T-helper 2 cell treated with Interferon-gamma antibody and Interleukin-4, amounts not matched to agents 5 μg/mL and 100 μg/mL, for 36 hours (primary cell): Measurements from ENCODE around the gene CYSLTR1.

Experiments
- DNase-seq: peaks from one replicate; pipeline ENCODE4 v3.0.0; 2021; ENCODE audit warnings: low spot score
- H3K27ac Mint-ChIP-seq: one replicate; pipeline ENCODE4 v1.8.0; 2021; ENCODE audit warnings: mild to moderate bottlenecking, mixed read lengths
- H3K27me3 Mint-ChIP-seq: one replicate; pipeline ENCODE4 v1.8.0; 2021; ENCODE audit warnings: low read depth, mixed read lengths
- H3K36me3 Mint-ChIP-seq: one replicate; pipeline ENCODE4 v1.8.0; 2021; ENCODE audit warnings: low read depth, mixed read lengths
- H3K4me1 Mint-ChIP-seq: one replicate; pipeline ENCODE4 v1.8.0; 2021; ENCODE audit warnings: low read depth, mixed read lengths
- H3K4me3 Mint-ChIP-seq: one replicate; pipeline ENCODE4 v1.8.0; 2022; ENCODE audit warnings: mild to moderate bottlenecking, moderate library complexity, mixed read lengths
- H3K9me3 Mint-ChIP-seq: one replicate; pipeline ENCODE4 v1.8.0; 2021; ENCODE audit warnings: mixed read lengths

The CYSLTR1 gene

DNA sequence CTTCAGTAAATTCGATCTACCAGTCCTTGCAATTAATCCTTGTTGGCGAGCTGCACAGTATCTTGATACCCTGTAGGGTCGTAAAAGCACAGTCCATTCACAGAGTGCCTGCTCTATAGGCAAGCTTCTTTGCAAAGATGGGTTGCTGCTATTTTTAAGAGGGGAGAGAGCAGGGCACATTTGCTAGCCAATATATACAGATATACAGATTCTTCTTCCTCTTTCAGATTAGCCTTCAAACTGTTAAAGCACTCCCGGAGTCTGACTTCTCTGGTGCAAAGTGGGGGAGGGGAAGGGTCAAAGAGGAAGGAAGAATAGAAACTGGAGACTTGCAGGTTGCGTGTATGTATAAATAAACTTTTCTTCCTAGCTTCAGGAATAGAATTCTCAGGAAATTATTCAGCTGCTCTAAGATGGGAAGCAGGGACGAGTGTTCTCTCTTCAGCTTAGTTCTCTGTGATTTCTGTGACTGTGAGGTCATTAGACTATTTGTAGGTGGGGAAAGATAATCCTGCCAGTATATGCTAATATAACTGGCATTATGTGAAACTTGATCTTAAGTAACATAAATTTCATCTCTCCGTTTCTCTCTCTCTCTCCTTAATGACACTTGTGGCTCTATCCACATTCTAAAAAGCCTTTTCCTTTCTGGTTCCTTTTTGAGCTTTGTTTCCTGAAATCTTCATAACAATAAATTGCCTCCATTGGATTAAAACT lies at the start of gene CYSLTR1:
CYSLTR1 (minus strand) TSS at position 242 of the 717 bp plus-strand sequence. CDS start 53,865 bp downstream, outside the sequence.
- peaks cover 17% of the 10 kb centered on the region for H3K36me3 Mint-ChIP-seq
- H3K27ac Mint-ChIP-seq = peak within 1 kb of the TSS; percentile 72
- no peak for DNase-seq
- peaks cover 52% of the 10 kb centered on the region for H3K4me1 Mint-ChIP-seq
- H3K9me3 Mint-ChIP-seq = no peaks in the 10 kb centered on the region
- H3K27me3 Mint-ChIP-seq = no peaks in the 10 kb centered on the region
- H3K4me3 Mint-ChIP-seq = peak within 1 kb of the TSS; percentile 88

GRCh38 chrX:78377186-78377585 lies 49.8 kb upstream of the CYSLTR1 start:
- Mint-ChIP-seq H3K36me3 (peaks cover 18% of the 10 kb centered on the region), H3K9me3 (peaks cover 21% of the 10 kb centered on the region), H3K27ac (no peak overlapping the region), H3K4me1 (peaks cover 27% of the 10 kb centered on the region), H3K4me3 (no peak overlapping the region), H3K27me3 (no peaks in the 10 kb centered on the region)
- DNase-seq = no peak

GRCh38 chrX:78375894-78376293 lies 48.5 kb upstream of the CYSLTR1 start:
- Mint-ChIP-seq H3K27me3 (no peaks in the 10 kb centered on the region), H3K9me3 (peaks cover 28% of the 10 kb centered on the region), H3K4me1 (peaks cover 33% of the 10 kb centered on the region), H3K36me3 (peaks cover 27% of the 10 kb centered on the region), H3K4me3 (no peak overlapping the region), H3K27ac (peak overlapping the region; percentile 67)
- DNase-seq = peak; percentile 4

GRCh38 chrX:78366576-78366975 lies 39.2 kb upstream of the CYSLTR1 start:
- Mint-ChIP-seq H3K4me1 (peaks cover 8% of the 10 kb centered on the region), H3K27ac (no peak overlapping the region), H3K9me3 (peaks cover 21% of the 10 kb centered on the region), H3K27me3 (no peaks in the 10 kb centered on the region), H3K36me3 (peaks cover 7% of the 10 kb centered on the region), H3K4me3 (no peak overlapping the region)
- DNase-seq = no peak

DNA sequence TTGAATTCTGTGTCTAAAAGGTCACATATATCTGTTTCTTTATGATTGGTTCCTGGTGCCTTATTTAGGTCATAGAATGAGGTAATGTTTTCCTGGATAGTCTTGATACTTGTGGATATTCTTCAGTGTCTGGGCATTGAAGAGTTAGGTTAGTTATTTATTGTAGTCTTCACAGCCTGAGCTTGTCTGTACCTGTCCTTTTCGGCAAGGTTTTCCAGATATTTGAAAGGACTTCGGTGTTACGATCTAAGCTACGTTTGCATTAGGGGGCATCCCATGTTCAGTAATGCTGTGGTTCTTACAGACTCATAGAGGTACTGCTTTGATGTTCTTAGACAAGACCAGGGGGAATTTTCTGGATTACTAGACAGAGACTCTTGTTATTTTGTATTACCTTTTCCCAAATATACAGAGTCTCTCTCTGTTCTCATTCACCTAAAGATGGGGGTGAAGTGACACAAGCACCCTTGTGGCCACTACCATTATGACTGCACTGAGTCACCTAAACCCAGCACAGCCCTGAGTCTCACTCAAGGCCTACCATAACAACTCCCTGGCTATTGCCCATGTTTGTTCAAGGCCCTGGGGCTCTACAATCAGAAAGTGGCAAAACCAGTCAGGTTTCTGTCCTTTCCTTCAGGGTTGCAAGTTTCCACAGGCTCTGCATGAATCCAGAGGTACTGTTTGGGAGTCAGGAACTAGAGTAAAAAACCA lies 30.1 kb upstream of the CYSLTR1 start:
- Mint-ChIP-seq H3K9me3 (peaks cover 18% of the 10 kb centered on the region), H3K4me3 (no peak overlapping the region), H3K27me3 (no peaks in the 10 kb centered on the region), H3K4me1 (peaks cover 8% of the 10 kb centered on the region), H3K36me3 (peaks cover 1% of the 10 kb centered on the region), H3K27ac (no peak overlapping the region)
- no peak for DNase-seq

DNA sequence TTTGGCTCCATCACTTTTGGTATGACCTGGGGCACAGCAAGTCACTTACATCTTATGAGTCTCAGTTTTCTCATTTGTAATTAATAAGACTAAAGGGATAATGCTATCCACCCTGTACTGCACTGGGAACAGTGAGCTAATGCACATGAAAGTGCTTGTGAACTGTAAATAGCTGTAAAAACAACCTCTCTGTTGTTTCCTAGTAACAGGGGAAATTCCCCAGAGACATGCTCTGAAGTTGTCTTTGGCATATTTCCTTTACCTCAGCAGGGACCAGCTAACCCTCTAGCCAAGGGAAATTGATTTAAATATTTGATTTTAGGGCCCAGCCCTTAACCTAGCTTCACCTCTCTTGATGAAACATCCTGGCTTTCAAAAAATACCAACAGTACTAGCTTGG lies 6.1 kb upstream of the CYSLTR1 start:
- Mint-ChIP-seq H3K9me3 (peaks cover 22% of the 10 kb centered on the region), H3K27me3 (no peaks in the 10 kb centered on the region), H3K27ac (peak overlapping the region; percentile 78), H3K36me3 (peaks cover 9% of the 10 kb centered on the region), H3K4me1 (peaks cover 44% of the 10 kb centered on the region), H3K4me3 (peak overlapping the region; percentile 32)
- no peak for DNase-seq

- peaks cover 56% of the 10 kb centered on the region for H3K4me1 Mint-ChIP-seq
- peaks cover 14% of the 10 kb centered on the region for H3K9me3 Mint-ChIP-seq
- H3K4me3 Mint-ChIP-seq = peak overlapping the region; percentile 43
- H3K27ac Mint-ChIP-seq = peak overlapping the region; percentile 62
- DNase-seq = no peak
- no peaks in the 10 kb centered on the region for H3K27me3 Mint-ChIP-seq
- H3K36me3 Mint-ChIP-seq = peaks cover 7% of the 10 kb centered on the region
Observed at GRCh38 chrX:78331708-78332107, 4.3 kb upstream of the CYSLTR1 start.

GRCh38 chrX:78330540-78330939 lies 3.1 kb upstream of the CYSLTR1 start:
- H3K27ac Mint-ChIP-seq = peak overlapping the region; percentile 43
- H3K4me1 Mint-ChIP-seq = peaks cover 55% of the 10 kb centered on the region
- H3K27me3 Mint-ChIP-seq = no peaks in the 10 kb centered on the region
- peaks cover 7% of the 10 kb centered on the region for H3K36me3 Mint-ChIP-seq
- DNase-seq = no peak
- H3K9me3 Mint-ChIP-seq = peaks cover 3% of the 10 kb centered on the region
- H3K4me3 Mint-ChIP-seq = no peak overlapping the region

DNA sequence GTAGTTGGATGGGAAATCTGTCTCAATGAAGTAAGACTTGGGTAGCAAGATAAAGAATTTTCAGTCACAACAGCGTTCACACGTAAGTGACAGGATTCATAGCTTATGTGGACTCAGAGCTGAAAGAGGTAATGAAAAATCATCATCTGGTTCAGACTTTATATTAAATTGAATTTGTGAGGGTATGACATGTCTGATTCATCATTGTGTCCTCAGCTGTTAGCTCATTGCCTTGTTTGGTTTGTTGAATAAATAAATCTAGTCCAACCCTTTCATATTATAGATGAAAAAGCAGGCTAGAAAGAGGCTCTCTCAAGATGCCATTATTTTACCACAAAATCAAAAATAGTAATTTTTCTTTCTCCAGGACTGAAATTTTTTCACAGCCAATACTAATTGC lies 2.7 kb upstream of the CYSLTR1 start:
- Mint-ChIP-seq H3K4me3 (peak overlapping the region; percentile 88), H3K27me3 (no peaks in the 10 kb centered on the region), H3K36me3 (peaks cover 5% of the 10 kb centered on the region), H3K4me1 (peaks cover 53% of the 10 kb centered on the region), H3K27ac (peak overlapping the region; percentile 72), H3K9me3 (peaks cover under 1% of the 10 kb centered on the region)
- DNase-seq = no peak

- H3K9me3 Mint-ChIP-seq = no peaks in the 10 kb centered on the region
- peak overlapping the region; percentile 88 for H3K4me3 Mint-ChIP-seq
- H3K4me1 Mint-ChIP-seq = peaks cover 49% of the 10 kb centered on the region
- H3K27ac Mint-ChIP-seq = peak overlapping the region; percentile 72
- no peaks in the 10 kb centered on the region for H3K27me3 Mint-ChIP-seq
- no peak for DNase-seq
- H3K36me3 Mint-ChIP-seq = peaks cover 8% of the 10 kb centered on the region
Observed at GRCh38 chrX:78329486-78329885, 2.1 kb upstream of the CYSLTR1 start.

- Mint-ChIP-seq H3K9me3 (no peaks in the 10 kb centered on the region), H3K4me1 (peaks cover 52% of the 10 kb centered on the region), H3K4me3 (peak overlapping the region; percentile 88), H3K27ac (peak overlapping the region; percentile 72), H3K27me3 (no peaks in the 10 kb centered on the region), H3K36me3 (peaks cover 22% of the 10 kb centered on the region)
- no peak for DNase-seq
Observed at GRCh38 chrX:78326401-78326800, 1.0 kb downstream of the CYSLTR1 start.

GRCh38 chrX:78322863-78323262 lies 4.5 kb downstream of the CYSLTR1 start:
- DNase-seq = no peak
- Mint-ChIP-seq H3K36me3 (peaks cover 47% of the 10 kb centered on the region), H3K4me1 (peaks cover 36% of the 10 kb centered on the region), H3K9me3 (peaks cover 11% of the 10 kb centered on the region), H3K27me3 (no peaks in the 10 kb centered on the region), H3K4me3 (peak overlapping the region; percentile 86), H3K27ac (peak overlapping the region; percentile 86)

DNA sequence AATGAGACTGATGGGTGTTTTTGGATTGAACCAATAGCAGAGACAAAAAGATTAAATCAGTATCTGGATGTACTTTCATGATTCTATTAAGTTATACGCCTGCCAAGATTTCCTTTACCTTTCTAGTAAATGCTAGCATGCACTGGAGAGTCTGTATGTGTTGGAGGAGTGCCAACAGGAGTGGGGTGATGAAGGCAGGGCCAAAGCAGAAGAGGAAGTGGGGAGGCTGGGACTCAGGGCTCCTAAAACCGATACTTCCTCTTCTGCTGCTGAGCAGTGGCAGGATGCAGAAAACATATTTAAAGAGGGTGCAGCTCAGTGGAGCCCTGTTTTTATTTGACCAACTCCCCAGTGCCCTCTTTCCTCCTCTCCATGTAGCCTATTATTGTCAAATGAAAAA lies 5.6 kb downstream of the CYSLTR1 start:
- DNase-seq = no peak
- Mint-ChIP-seq H3K4me1 (peaks cover 32% of the 10 kb centered on the region), H3K9me3 (peaks cover 14% of the 10 kb centered on the region), H3K4me3 (peak overlapping the region; percentile 86), H3K27ac (peak overlapping the region; percentile 86), H3K36me3 (peaks cover 55% of the 10 kb centered on the region), H3K27me3 (no peaks in the 10 kb centered on the region)

- Mint-ChIP-seq H3K9me3 (peaks cover 14% of the 10 kb centered on the region), H3K27ac (no peak overlapping the region), H3K27me3 (no peaks in the 10 kb centered on the region), H3K36me3 (peaks cover 83% of the 10 kb centered on the region), H3K4me3 (no peak overlapping the region), H3K4me1 (peaks cover 40% of the 10 kb centered on the region)
- DNase-seq = no peak
Observed at GRCh38 chrX:78316265-78316664, 11.1 kb downstream of the CYSLTR1 start.
